ENCODE measurements around the gene PHACTR1. TPM values are rescaled to one million over a fixed set of nuclear protein-coding genes. Genes with fewer than 3 reads are reported as not detected.

PHACTR1 gene
- total RNA-seq, 4 donors from 2014 or later: 1.2 to 3.2 (median 1.6) TPM; not detected in 1

GRCh38 chr6:12991435-12991834, 274.9 kb downstream of the PHACTR1 start:
- Histone ChIP-seq H3K36me3 (no peaks in the 10 kb centered on the region), H3K27ac (no peak overlapping the region), H3K9me3 (peaks cover 0 to 4% of the 10 kb centered on the region in 2 donors), H3K27me3 (no peaks in the 10 kb centered on the region), H3K4me3 (no peak overlapping the region), H3K4me1 (no peaks in the 10 kb centered on the region)
- no peak for DNase-seq
- in situ Hi-C loops (cut with MboI; ENCODE audit: low pct_ligation_motif_present in 1 of 4, low pct_unique_long_range_greater_than_20kb in 1 of 4, low sequenced_read_pairs in 3 of 4) (no loop called here), intact Hi-C loops (cut with DNase I; ENCODE audit: low total_unique reads) (no loop called here)
- TF ChIP-seq POLR2A (IDR thresholded peaks at IDR 0.05) (no peak), CTCF (IDR thresholded peaks at IDR 0.05) (no peak), POLR2AphosphoS5 (IDR thresholded peaks at IDR 0.05) (no peak), EP300 (IDR thresholded peaks at IDR 0.05; ENCODE audit: low read depth) (no peak)
- 78 to 84% methylated on average over 2 to 3 of the region's 3 CpGs for WGBS, 2 donors (ENCODE audit: low coverage in 1 of 2)

GRCh38 chr6:12992770-12993169, 276.2 kb downstream of the PHACTR1 start:
- intact Hi-C loops (cut with DNase I; ENCODE audit: low total_unique reads) (no loop called here), in situ Hi-C loops (cut with MboI; ENCODE audit: low pct_ligation_motif_present in 1 of 4, low pct_unique_long_range_greater_than_20kb in 1 of 4, low sequenced_read_pairs in 3 of 4) (no loop called here)
- Histone ChIP-seq H3K27me3 (no peaks in the 10 kb centered on the region), H3K36me3 (no peaks in the 10 kb centered on the region), H3K27ac (no peak overlapping the region), H3K9me3 (peaks cover 0 to 4% of the 10 kb centered on the region in 2 donors), H3K4me1 (no peaks in the 10 kb centered on the region), H3K4me3 (no peak overlapping the region)
- DNase-seq: no peak
- TF ChIP-seq CTCF (IDR thresholded peaks at IDR 0.05): no peak
- TF ChIP-seq POLR2A (IDR thresholded peaks at IDR 0.05): no peak
- TF ChIP-seq EP300 (IDR thresholded peaks at IDR 0.05; ENCODE audit: low read depth): no peak
- no peak for TF ChIP-seq POLR2AphosphoS5 (IDR thresholded peaks at IDR 0.05)
- WGBS, 2 donors (ENCODE audit: low coverage in 1 of 2): 78 to 88% methylated on average over 6 to 7 of the region's 7 CpGs

- Histone ChIP-seq H3K27me3 (no peaks in the 10 kb centered on the region), H3K9me3 (peaks cover 0 to 4% of the 10 kb centered on the region in 2 donors), H3K27ac (no peak overlapping the region), H3K36me3 (no peaks in the 10 kb centered on the region), H3K4me3 (no peak overlapping the region), H3K4me1 (no peaks in the 10 kb centered on the region)
- intact Hi-C loops (cut with DNase I; ENCODE audit: low total_unique reads): no loop called here
- in situ Hi-C loops (cut with MboI; ENCODE audit: low pct_ligation_motif_present in 1 of 4, low pct_unique_long_range_greater_than_20kb in 1 of 4, low sequenced_read_pairs in 3 of 4): no loop called here
- 82 to 83% methylated on average over 5 of the region's 5 CpGs for WGBS, 2 donors (ENCODE audit: low coverage in 1 of 2)
- no peak for DNase-seq
- no peak for TF ChIP-seq POLR2AphosphoS5 (IDR thresholded peaks at IDR 0.05)
- no peak for TF ChIP-seq CTCF (IDR thresholded peaks at IDR 0.05)
- no peak for TF ChIP-seq POLR2A (IDR thresholded peaks at IDR 0.05)
- no peak for TF ChIP-seq EP300 (IDR thresholded peaks at IDR 0.05; ENCODE audit: low read depth)
Observed at GRCh38 chr6:12993283-12993898, 276.8 kb downstream of the PHACTR1 start.

- in situ Hi-C loops (cut with MboI; ENCODE audit: low pct_ligation_motif_present in 1 of 4, low pct_unique_long_range_greater_than_20kb in 1 of 4, low sequenced_read_pairs in 3 of 4) (no loop called here), intact Hi-C loops (cut with DNase I; ENCODE audit: low total_unique reads) (no loop called here)
- 89 to 92% methylated on average over 4 of the region's 4 CpGs for WGBS, 2 donors (ENCODE audit: low coverage in 1 of 2)
- Histone ChIP-seq H3K27me3 (no peaks in the 10 kb centered on the region), H3K4me1 (no peaks in the 10 kb centered on the region), H3K36me3 (no peaks in the 10 kb centered on the region), H3K9me3 (peaks cover 0 to 4% of the 10 kb centered on the region in 2 donors), H3K4me3 (no peak overlapping the region), H3K27ac (no peak overlapping the region)
- TF ChIP-seq CTCF (IDR thresholded peaks at IDR 0.05) (no peak), EP300 (IDR thresholded peaks at IDR 0.05; ENCODE audit: low read depth) (no peak), POLR2A (IDR thresholded peaks at IDR 0.05) (no peak), POLR2AphosphoS5 (IDR thresholded peaks at IDR 0.05) (no peak)
- DNase-seq: no peak
Observed at GRCh38 chr6:12995419-12995818, 278.9 kb downstream of the PHACTR1 start.
